AG04449 (cell line): ENCODE measurements around the gene DPM3.

Experiments
- CTCF ChIA-PET: fragments of 350-600 bp; formaldehyde crosslinking; extraction: SDS; loops from one replicate; lab custom pipeline; 2021; ENCODE audit warnings: antibody characterized with exemption; lab: Yijun Ruan, JAX
- POLR2A ChIA-PET: fragments of 400-600, 350-600 bp; formaldehyde crosslinking; extraction: SDS; loops from one replicate; lab custom pipeline; 2020; ENCODE audit warnings: antibody characterized with exemption, inconsistent platforms; lab: Yijun Ruan, JAX
- DNase-seq: peaks from one replicate; pipeline ENCODE4 v3.0.0-alpha.2; 2010; ENCODE audit warnings: low read depth, low spot score
- H3K4me3 ChIP-seq: 2 replicates; pipeline ENCODE4 v1.5.1; 2011; ENCODE audit warnings: low read depth, mild to moderate bottlenecking, control low read depth, low read length
- CTCF ChIP-seq: IDR thresholded peaks from one replicate; pipeline ENCODE4 v1.5.1; 2011; ENCODE audit warnings: mild to moderate bottlenecking, moderate library complexity, low read length, control low read depth, inconsistent platforms; ENCODE audit not compliant: insufficient read depth; ENCODE audit errors: missing control alignments

The DPM3 gene

GRCh38 chr1:155133799-155134281 is 6.5 kb downstream of the DPM3 start:
- H3K4me3 ChIP-seq: no peak overlapping the region
- no peak for TF ChIP-seq CTCF
- DNase-seq: no peak
- ChIA-PET CTCF (interaction anchor here (0.8 to 4.9 kb wide), 7 partner anchors 34 to 89 kb away, joined by 3 to 35 read pairs (median 9); partner anchors contain the start of gene KRTCAP2), POLR2A (interaction anchor here (1.5 kb wide), 1 partner anchor 39 kb away, joined by 6 read pairs; the partner anchor contains the start of gene KRTCAP2)

GRCh38 chr1:155131856-155132255 is 8.5 kb downstream of the DPM3 start:
- no peak for TF ChIP-seq CTCF
- CTCF ChIA-PET: interaction anchor here (1.1 to 8.0 kb wide), 3 partner anchors 40 to 47 kb away, joined by 4 to 52 read pairs (median 4); partner anchors contain the start of gene KRTCAP2
- DNase-seq: no peak
- POLR2A ChIA-PET: no interaction called here
- H3K4me3 ChIP-seq: no peak overlapping the region

- TF ChIP-seq CTCF: no peak
- no peak overlapping the region for H3K4me3 ChIP-seq
- DNase-seq: no peak
- ChIA-PET CTCF (interaction anchor here (1.1 to 8.0 kb wide), 3 partner anchors 40 to 47 kb away, joined by 4 to 52 read pairs (median 4); partner anchors contain the start of gene KRTCAP2), POLR2A (no interaction called here)
These were observed 9.0 kb downstream of the DPM3 start for GRCh38 chr1:155131285-155131684.

GRCh38 chr1:155130272-155131006 is 9.9 kb downstream of the DPM3 start:
- ChIA-PET CTCF (interaction anchor here (1.2 to 8.0 kb wide), 4 partner anchors 39 to 45 kb away, joined by 4 to 52 read pairs (median 9); partner anchors contain the start of gene KRTCAP2), POLR2A (no interaction called here)
- TF ChIP-seq CTCF: no peak

GRCh38 chr1:155128755-155129473 is 11.4 kb downstream of the DPM3 start:
- ChIA-PET CTCF (interaction anchor here (0.9 to 8.0 kb wide), 8 partner anchors 9 to 167 kb away, joined by 3 to 52 read pairs (median 4); partner anchors contain the start of genes KRTCAP2 and PYGO2), POLR2A (interaction anchor here (1.4 kb wide), 1 partner anchor 44 kb away, joined by 3 read pairs; the partner anchor contains the start of gene KRTCAP2)
- TF ChIP-seq CTCF: no peak
- H3K4me3 ChIP-seq: no peak overlapping the region
- DNase-seq: no peak

More at GRCh38 chr1:155130272-155131006, 9.9 kb downstream of the DPM3 start:
- no peak for DNase-seq
- H3K4me3 ChIP-seq: no peak overlapping the region
